KMS-11 (cell line): ENCODE measurements around the gene CHPF.

Experiments
- H2AFZ ChIP-seq: fragments of 200-600 bp; sonication (generic); 2 replicates; pipeline ENCODE4 v1.6.1; 2016; ENCODE audit warnings: antibody characterized with exemption, mixed run types, low read depth
- H3K27ac ChIP-seq: fragments of 200-600 bp; sonication (generic); 2 replicates; pipeline ENCODE4 v1.6.1; 2016; ENCODE audit warnings: mild to moderate bottlenecking, mixed run types
- H3K27me3 ChIP-seq: fragments of 200-600 bp; sonication (generic); 2 replicates; pipeline ENCODE4 v1.6.1; 2017; ENCODE audit warnings: mild to moderate bottlenecking, low read depth, mixed run types, moderate library complexity; ENCODE audit not compliant: insufficient read depth
- H3K36me3 ChIP-seq: fragments of 200-600 bp; sonication (generic); 2 replicates; pipeline ENCODE4 v1.6.1; 2017; ENCODE audit warnings: mild to moderate bottlenecking, mixed run types; ENCODE audit not compliant: insufficient read depth
- H3K4me1 ChIP-seq: fragments of 200-600 bp; sonication (generic); 2 replicates; pipeline ENCODE4 v1.6.1; 2016; ENCODE audit warnings: mild to moderate bottlenecking, low read depth, mixed run types; ENCODE audit not compliant: poor library complexity, severe bottlenecking
- H3K4me2 ChIP-seq: fragments of 200-600 bp; sonication (generic); 2 replicates; pipeline ENCODE4 v1.7.0; 2016; ENCODE audit warnings: mild to moderate bottlenecking, mixed run types
- H3K4me3 ChIP-seq: fragments of 200-600 bp; sonication (generic); IDR thresholded peaks from 2 replicates; pipeline ENCODE4 v1.6.1; 2017; ENCODE audit warnings: low read depth, low read length, mixed read lengths; ENCODE audit not compliant: insufficient read depth
- H3K79me2 ChIP-seq: fragments of 200-600 bp; sonication (generic); 2 replicates; pipeline ENCODE4 v1.6.1; 2016; ENCODE audit warnings: low read depth, mixed run types; ENCODE audit not compliant: insufficient read depth
- H3K9ac ChIP-seq: fragments of 200-600 bp; sonication (generic); 2 replicates; pipeline ENCODE4 v1.6.1; 2016; ENCODE audit warnings: mild to moderate bottlenecking, mixed run types
- H4K20me1 ChIP-seq: fragments of 200-600 bp; sonication (generic); 2 replicates; pipeline ENCODE4 v1.6.1; 2016; ENCODE audit warnings: mild to moderate bottlenecking, mixed run types; ENCODE audit not compliant: insufficient read depth
- TF ChIP-seq, protein P1 (sequence below): fragments of 200-600 bp; sonication (generic); conservative IDR thresholded peaks from 2 replicates; pipeline ENCODE4 v1.6.1; 2017; ENCODE audit warnings: low read depth, mild to moderate bottlenecking, antibody characterized with exemption, low read length, moderate library complexity, mixed read lengths

The CHPF gene

DNA sequence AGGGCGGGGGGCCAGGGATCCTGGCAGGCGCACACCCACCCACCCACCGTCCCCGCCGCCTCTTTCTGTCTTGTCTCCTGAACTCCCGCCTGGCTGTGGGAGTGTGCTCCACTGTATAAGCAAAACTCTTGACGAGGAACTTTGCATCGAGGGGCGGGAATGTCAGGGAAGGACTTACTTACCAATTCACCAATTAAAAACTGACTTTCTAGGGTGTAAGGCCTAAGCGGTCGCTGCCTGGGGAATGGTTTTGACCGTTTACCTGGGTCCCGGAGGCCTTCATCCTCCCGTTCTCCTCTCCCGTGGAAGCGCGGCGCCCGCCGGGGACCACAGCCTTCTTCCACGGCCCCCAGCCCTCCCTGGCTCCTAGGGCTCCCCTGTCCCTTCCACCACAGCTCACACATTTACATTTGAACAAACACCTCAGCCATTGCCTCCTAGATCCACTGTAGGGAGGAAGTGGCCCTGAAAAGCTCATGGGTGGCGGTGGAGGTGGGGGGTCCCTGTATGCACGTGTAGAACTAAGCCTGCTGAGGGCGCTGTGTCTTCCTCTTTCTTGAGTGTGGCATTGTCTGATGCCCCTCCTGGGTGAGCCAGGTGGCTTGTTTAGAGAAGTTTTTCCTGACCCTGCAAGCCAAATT lies 20.5 kb downstream of the CHPF start:
- Histone ChIP-seq H3K4me1 (peaks cover 6% of the 10 kb centered on the region), H2AFZ (no peak overlapping the region), H3K9ac (no peak overlapping the region), H3K4me3 (no peak overlapping the region), H3K4me2 (no peak overlapping the region), H3K27me3 (peaks cover 94% of the 10 kb centered on the region), H3K36me3 (no peaks in the 10 kb centered on the region), H4K20me1 (no peaks in the 10 kb centered on the region), H3K27ac (no peak overlapping the region), H3K79me2 (no peaks in the 10 kb centered on the region)
- TF ChIP-seq, protein P1, sequence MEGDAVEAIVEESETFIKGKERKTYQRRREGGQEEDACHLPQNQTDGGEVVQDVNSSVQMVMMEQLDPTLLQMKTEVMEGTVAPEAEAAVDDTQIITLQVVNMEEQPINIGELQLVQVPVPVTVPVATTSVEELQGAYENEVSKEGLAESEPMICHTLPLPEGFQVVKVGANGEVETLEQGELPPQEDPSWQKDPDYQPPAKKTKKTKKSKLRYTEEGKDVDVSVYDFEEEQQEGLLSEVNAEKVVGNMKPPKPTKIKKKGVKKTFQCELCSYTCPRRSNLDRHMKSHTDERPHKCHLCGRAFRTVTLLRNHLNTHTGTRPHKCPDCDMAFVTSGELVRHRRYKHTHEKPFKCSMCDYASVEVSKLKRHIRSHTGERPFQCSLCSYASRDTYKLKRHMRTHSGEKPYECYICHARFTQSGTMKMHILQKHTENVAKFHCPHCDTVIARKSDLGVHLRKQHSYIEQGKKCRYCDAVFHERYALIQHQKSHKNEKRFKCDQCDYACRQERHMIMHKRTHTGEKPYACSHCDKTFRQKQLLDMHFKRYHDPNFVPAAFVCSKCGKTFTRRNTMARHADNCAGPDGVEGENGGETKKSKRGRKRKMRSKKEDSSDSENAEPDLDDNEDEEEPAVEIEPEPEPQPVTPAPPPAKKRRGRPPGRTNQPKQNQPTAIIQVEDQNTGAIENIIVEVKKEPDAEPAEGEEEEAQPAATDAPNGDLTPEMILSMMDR = no peak

DNA sequence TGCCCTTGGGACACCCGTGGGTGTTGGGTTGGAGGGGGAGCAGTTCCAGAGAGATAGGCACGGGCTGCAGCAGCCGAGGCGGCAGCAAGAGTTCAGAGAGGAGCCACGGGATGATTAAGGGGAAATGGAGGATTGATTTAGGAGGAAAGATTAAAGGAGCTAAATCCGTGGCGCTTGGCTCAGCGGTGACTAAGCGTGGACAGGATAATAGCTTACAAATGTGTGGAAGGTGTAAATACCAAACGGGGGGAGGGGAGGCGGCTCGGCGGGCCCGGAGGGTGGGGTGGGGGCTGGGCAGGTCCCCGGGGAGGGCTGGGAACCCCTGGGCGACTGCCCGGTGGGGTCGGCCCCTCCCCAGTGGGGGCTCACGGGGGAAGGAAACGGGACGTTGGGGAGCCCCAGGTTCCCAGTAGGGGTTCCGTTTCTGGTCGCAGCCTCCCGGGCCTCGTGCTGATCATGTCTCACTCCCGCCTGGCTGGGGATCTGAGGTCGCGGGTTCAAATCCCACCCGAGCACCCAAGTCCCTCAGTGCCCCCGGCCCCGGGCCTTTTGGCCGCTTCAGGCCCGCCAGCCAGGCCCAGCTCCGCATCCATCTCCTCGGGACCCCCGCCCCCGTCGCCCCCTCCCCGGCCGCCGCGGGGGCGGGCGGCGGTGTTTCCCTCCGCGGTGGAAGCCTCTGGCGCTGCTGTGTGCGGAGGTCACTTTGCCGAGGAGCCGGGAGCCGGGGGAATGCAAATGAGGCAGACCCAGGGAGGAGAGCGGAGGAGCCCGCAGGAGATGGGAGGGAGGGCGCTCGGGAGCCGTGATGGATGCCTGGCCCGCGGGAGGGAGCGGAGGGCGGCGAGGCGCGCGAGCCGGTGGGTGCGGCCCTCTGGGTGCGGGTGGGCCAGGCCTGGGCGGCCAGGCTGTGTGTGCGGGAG lies 21.2 kb downstream of the CHPF start:
- no peaks in the 10 kb centered on the region for H4K20me1 ChIP-seq
- no peak overlapping the region for H3K4me3 ChIP-seq
- H3K27me3 ChIP-seq = peaks cover 92% of the 10 kb centered on the region
- H3K9ac ChIP-seq = no peak overlapping the region
- no peaks in the 10 kb centered on the region for H3K79me2 ChIP-seq
- no peak overlapping the region for H3K4me2 ChIP-seq
- H3K4me1 ChIP-seq = no peaks in the 10 kb centered on the region
- TF ChIP-seq, protein P1 = no peak
- H3K36me3 ChIP-seq = no peaks in the 10 kb centered on the region
- no peak overlapping the region for H3K27ac ChIP-seq
- no peak overlapping the region for H2AFZ ChIP-seq

DNA sequence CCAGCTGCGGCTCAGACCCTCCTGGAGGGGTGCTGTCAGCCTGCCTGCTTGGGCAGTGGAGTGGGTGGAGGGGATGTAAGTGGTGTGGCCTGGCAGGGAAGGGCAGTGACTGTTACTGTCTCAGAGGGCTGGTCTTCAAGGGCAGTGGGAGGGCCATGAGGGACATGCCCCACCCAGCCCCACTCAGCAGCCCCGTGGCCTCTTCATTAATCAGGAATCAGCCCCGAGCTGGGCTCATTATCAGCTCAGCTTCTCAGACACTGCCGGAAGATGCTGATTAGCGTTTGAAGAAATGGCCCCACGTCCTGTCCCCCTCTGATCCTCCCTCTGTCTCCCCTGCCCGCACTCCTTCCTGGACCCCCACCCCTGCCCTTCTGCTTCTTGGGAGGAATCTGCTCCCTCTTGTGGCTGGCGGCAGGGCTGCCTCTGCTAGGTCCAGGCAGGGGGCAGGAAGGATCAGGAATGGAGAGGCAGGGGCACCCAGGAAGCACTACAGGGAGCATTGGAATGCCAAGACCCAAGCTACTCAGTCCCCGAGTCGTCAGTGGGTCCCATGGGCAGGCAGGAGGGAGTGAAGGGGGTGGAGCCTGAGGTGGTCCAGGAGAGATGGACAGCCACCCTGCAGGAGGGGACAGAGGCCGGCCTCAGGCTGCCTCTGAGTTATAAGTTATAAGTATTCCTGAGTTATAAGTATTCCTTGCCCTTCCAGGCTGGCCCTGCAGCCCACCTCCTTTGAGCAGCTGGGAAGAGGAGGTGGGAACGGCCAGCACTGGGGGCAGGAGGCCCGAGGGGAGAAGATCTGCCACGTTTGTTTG lies 22.3 kb downstream of the CHPF start:
- no peak overlapping the region for H3K4me2 ChIP-seq
- no peak overlapping the region for H2AFZ ChIP-seq
- no peaks in the 10 kb centered on the region for H3K79me2 ChIP-seq
- no peaks in the 10 kb centered on the region for H3K36me3 ChIP-seq
- no peaks in the 10 kb centered on the region for H4K20me1 ChIP-seq
- TF ChIP-seq, protein P1 = peak; percentile 51
- no peak overlapping the region for H3K9ac ChIP-seq
- H3K27me3 ChIP-seq = peaks cover 92% of the 10 kb centered on the region
- no peaks in the 10 kb centered on the region for H3K4me1 ChIP-seq
- no peak overlapping the region for H3K27ac ChIP-seq
- H3K4me3 ChIP-seq = no peak overlapping the region

DNA sequence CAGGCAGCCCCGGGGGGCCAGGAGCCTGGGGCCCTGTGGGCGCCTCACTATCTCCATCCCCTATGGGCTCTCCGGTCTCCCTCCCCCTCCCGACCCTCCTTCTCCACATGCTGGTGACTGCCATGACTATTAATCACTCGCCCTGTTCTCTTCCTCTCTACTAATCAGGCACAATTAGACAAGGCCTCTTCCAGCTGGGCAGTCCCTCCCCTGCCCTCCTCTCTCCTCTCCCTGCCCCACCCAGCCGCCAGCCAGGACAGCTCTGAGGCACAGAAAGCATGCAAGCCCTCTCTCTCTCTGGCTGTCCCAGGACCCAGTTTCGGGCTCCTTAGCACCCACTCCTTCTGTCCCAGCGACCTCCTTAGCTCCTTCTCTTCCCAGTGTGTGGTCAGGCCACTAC lies 23.5 kb downstream of the CHPF start:
- H3K4me3 ChIP-seq = no peak overlapping the region
- H3K4me2 ChIP-seq = no peak overlapping the region
- H3K36me3 ChIP-seq = no peaks in the 10 kb centered on the region
- no peak overlapping the region for H2AFZ ChIP-seq
- H3K9ac ChIP-seq = no peak overlapping the region
- H4K20me1 ChIP-seq = no peaks in the 10 kb centered on the region
- H3K4me1 ChIP-seq = no peaks in the 10 kb centered on the region
- H3K27ac ChIP-seq = no peak overlapping the region
- TF ChIP-seq, protein P1 = no peak
- H3K27me3 ChIP-seq = peaks cover 92% of the 10 kb centered on the region
- H3K79me2 ChIP-seq = no peaks in the 10 kb centered on the region
